Activated CD4-positive, alpha-beta T cell treated with anti-CD3 and anti-CD28 coated beads, Interleukin-10, Interleukin-2, amounts not matched to agents 100 ng/mL and 50 ng/mL, durations not matched to agents 16 hours and 8 hours (primary cell): Measurements from ENCODE around the gene CACNG4.

Experiments
- DNase-seq: peaks from one replicate; pipeline ENCODE4 v3.0.0-alpha.2; 2020

Gene CACNG4

DNA sequence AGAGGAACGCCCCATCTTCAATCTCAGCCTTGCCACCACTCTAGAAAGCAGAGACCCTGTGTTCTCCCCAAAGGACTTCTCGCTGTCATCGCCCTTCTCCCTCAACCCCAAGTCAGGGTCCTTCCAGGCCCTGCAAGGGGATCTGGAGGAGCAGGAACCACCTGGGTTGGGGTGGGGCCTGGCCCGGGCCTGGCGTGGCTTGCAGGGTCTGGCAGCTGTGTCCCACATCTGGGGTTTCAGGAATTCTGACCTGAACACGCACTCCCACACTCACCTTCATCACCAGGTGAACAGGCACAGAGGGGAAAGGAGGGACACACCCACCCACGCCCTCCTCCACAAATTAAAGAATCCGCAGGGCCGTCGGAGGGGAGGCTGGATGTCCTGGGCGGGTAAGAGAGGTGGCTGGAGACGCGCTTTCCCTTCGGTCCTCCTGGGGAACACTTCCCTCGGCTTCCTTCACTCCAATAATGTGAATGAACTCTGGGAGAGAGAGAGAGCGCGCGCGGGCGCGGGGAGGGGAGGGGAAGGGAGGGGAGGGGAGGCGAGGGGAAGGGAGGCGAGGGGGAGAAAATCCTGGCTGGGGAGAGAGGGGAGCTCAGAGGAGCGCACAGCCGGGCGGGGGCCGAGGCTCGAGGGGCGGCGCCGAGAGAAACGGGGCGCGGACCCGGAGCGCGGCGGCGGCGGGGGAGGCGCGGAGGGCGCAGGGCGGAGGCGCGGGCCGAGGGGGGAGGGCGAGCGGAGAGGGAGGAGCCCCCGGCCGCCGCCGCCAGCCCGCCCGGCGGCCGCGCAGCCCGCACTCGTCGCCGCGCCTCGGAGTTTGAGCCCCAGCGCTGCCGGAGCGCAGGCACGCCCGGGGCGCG, at the start of gene CACNG4:
CACNG4 (plus strand) TSS at position 799 of the 863 bp plus-strand sequence. CDS start 205 bp downstream, outside the sequence.
- no peak for DNase-seq

DNA sequence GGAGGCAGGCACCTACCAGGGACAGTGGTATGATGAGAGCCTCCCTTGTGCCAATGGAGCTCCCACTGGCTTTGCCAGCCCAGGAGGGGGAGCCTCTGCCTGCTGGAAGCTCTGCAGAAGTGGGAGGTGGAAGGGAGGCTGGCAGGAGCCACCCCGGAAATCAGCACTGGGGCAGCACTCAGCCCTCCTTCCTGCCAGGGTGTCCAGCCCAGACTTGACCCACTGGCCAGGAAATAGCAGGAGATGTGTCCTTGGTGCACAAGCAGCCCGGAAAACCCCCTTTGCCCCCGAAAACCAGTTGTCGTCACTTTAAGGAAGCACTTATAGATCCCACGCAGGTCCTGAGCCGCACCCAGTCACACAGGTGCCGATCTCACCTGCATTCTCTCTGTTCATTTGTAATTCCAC, 49.3 kb upstream of the CACNG4 start:
- DNase-seq, result no peak

DNA sequence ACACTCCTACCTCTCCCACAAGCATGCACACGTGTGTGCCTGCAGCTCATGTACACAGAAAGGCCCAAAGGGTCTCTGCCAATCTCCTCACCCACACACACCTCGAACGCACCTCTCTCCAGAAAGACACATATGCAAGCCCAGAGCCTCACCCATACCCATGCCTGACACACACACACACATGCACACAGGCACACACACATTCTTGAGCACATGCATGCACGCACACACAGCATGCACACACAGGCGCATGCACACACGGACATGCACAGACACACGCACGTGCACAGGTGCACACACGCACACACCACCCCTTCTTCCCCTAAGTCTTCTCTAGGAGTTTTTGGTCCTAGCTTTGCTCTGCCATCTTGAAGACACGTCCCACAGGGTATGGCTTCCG, 48.7 kb upstream of the CACNG4 start:
- DNase-seq, result no peak

DNA sequence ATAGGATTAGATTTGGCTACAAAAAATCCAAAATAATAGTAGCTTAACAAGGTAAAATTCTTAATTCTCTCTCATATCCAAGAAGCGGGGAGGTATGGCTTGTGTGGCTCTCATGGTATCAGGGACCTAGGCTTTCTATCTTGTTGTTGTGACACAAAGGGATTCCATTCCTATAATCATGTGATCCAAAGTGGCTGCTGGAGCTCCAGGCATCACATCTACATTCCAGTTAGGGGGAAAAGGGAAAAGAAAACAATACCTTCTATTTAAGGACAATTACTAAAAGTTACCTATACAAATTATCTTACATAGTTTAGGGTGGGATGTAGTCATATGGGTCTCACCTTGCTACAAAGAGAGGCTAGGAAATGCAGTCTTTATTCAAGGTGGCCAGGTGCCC, 47.6 kb upstream of the CACNG4 start:
- no peak for DNase-seq

DNA sequence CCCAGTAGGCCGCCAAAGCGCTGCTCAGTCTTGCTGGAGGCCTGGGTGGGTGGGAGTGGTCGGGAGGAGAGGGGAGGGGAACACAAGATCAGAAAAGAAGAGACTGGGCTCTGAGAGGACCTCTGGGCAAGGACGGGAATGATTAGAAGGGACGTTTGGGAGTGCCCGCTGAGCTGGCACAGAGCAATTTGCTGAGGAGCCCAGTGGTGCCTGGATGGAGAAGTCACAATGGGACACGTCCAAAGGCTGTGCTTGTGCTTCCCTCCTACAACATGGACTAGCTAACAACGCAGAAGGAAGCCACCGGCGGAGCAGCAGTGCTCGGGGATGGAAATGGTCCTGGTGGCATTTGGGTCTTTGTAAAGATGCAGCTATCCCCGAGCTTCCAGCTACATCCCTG, 45.6 kb upstream of the CACNG4 start:
- no peak for DNase-seq

DNA sequence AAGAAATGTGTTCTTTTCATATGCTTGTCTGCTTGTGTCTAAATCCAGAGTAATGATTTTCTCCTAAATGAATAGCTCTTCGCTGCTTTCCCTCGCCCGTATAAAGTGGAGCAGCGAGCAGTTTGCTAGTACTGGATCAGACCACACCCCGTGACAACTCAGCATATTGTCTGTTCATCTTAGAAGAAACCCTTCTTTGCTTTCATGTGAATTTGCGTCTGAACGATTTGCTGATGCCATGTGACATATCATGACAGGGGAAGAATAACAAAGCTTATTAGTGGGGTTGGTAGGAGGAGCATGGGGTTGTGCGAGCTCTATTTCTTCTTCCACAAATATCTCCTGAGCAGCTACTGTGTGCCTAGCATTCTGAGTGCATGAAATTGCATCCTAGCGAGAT, 44.1 kb upstream of the CACNG4 start:
- no peak for DNase-seq

DNA sequence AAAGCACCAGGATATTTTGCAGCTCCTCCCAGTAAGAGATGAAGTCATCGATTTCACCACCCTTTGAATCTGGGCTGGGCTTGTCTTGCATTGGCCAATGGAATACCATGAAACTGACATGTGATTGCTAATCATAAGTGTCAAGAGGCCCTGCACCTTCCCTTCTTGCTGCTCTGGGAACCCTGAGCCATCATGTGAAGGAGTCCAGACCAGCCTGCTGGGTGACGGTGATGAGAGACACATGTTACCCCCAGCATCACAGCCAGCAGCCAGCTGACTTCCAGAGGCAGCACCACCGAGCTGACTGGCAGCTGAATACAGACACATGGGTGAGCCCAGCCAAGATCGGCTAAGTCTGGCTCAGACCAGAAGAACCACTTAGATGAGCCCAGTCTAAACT, 43.6 kb upstream of the CACNG4 start:
- DNase-seq, result no peak

DNA sequence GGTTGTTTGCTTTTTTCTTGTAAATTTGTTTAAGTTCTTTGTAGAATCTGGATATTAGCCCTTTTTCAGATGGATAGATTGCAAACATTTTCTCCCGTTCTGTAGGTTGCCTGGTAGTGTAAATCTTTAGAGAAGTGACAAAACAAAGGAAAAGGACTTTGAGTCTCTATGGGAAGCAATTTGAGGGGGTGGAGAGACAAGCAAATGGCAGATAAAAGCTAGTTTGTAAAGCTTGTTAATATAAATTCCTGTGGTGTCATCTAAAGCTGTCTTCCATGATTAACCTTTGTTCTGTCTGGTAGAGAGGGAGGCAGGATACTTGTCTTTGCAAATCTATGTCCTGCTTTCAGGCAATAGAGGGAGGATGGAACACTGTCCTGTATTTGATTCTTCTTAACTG, 40.6 kb upstream of the CACNG4 start:
- no peak for DNase-seq

DNA sequence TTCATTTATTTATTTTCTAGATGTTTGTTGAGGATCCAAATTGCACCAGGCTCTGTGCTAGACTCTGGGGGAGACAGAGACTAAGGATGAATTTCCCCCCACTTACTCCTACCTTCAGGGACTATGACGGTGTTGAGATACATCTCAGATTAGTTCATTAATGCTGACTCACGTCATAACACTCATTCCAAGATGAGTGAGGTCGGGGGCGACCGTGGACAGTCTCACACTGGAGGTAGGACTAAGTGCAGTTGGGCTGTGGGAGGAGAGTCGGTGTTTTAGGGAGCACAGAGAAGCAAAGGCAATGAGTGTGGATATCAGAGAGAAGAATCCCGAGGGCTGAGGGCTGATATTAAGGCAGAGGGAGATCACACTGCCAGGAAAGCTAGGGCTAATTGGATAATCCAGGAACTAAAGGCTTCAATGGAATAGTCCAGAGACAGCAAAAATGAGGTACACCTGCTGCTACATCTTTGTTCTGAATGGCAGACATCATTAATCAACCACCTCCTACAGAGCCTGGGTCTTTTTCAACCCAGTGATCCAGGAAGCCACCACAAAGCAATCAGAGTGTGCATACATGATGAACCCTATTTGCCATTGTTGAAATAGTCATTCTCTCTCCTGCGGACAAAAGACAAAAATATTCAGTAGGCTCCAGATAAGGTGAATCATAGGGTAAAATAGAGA, 38.6 kb upstream of the CACNG4 start:
- DNase-seq, result no peak

DNA sequence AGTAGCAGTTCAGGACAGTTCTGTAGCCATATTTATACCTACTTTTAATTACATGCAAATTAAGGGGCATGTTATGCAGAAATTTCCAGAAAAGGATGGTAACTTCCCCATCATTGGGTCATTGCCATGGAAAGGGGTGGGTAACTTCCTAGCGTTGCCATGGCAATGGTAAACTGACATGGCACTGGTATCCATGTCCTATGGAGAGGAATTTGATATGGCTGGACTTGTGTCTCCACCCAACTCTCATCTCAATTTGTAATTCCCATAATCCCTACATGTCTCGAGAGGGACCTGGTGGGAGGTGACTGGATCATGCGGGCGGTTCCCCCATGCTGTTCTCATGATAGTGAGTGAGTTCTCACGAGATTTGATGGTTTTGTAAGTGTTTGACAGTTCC, 35.6 kb upstream of the CACNG4 start:
- no peak for DNase-seq

DNA sequence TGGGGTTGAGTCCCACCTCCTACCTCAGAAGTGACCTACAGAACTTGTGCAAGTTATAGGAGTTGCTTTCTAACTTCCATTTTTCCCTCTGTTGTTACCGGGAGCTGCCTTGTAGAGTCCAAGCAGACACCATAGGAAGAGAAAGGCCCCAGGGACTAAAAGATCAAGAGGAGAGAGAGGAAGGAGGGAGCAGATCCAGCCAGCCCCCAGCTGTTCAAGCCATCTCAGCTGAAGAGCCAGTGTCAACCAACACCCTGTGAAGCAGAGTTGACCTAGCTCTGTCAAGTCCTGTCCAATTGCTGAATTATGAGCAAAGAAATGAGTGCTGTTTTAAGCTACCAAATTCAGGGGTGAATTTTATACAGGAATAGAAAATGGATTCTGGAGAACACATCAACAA, 34.9 kb upstream of the CACNG4 start:
- DNase-seq, result no peak

DNA sequence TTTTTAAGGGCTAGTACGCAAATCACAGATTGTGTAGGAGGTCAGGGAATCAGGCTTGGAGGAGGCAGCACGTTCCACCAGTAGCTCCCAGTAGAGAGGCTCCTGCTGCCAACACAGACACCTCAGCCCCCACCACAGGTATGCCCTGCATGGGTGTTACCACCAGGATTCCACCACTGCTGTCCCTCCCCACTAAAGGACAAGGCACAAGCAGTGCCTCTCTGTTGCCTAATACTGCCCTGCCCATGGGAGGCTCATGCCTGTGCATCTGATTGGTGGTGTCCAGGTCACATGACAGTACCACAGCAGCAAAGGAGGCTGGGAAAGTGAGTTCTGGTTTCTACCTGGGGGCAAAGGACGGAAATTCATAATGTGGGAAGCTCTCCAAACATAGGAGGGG, 33.6 kb upstream of the CACNG4 start:
- DNase-seq, result no peak

DNA sequence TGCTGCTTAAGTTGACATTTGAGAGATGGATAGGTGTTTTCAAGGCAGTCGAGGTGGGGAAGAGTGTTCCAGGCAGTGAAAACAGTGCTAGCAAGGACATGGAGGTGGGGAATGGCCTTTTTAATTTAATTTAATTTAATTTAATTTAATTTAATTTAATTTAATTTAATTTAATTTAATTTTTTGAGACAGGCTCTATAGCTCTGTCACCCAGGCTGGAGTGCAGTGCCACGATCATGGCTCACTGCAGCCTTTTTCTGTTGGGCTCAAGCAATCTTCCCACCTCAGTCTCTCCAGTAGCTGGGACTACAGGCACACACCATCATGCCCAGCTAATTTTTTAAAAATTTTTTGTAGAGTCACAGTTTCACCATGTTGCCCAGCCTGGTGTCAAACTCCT, 32.2 kb upstream of the CACNG4 start:
- DNase-seq, result no peak

DNA sequence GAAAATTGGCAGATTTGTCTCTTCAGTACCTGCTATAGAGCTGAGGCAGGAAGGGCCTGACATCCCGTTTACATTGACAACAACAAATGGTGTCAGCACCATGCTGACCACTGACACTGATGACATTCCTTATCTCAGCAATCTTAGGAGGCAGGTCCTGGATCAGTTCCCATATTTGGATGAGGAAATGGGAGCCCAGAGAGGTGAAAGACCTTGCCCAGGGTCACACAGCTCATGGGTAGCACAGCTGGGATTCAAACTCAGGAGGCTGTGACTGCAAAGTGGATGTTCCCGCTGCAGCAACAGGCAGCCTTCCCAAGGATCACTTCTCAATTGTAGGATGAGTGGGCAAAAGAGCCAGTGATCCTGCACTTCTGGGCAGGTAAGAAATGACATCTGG, 30.5 kb upstream of the CACNG4 start:
- no peak for DNase-seq

DNA sequence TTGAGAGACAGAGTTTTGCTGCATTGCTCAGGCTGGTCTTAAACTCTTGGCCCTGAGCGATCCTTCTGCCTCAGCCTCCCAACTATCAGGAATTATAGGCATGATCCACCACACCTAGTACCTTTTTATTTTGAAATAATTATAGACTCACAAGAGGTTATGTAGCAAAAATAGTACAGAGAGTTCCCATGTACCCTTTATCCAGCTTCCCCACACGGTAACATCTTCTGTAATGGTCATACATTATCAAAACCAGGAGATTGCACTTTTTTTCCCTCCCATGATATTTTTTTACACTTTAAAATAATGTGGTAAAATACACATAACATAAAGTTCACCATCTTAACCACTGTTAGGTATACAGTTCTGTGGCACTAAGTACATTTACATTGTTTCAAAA, 28.8 kb upstream of the CACNG4 start:
- no peak for DNase-seq

DNA sequence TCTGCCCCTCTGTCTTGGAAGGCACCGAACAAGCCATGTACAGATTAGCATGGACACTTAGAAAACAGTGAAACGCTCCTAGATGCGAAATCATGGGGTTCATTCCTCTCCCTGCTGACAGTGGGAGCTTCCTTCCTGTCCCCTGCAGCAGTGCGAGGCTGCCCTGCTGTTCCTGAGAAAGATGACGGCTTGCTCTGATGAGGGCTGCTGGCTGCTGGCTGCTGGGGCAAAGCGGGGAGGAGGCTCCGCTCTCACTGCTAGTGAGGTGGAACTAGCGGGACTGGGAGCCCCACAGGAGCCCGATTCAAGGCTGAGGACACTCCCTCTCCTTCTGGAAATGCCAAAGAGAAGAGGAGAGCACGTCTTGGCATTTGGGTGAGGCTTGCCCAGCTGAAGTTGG, 25.9 kb upstream of the CACNG4 start:
- no peak for DNase-seq

DNA sequence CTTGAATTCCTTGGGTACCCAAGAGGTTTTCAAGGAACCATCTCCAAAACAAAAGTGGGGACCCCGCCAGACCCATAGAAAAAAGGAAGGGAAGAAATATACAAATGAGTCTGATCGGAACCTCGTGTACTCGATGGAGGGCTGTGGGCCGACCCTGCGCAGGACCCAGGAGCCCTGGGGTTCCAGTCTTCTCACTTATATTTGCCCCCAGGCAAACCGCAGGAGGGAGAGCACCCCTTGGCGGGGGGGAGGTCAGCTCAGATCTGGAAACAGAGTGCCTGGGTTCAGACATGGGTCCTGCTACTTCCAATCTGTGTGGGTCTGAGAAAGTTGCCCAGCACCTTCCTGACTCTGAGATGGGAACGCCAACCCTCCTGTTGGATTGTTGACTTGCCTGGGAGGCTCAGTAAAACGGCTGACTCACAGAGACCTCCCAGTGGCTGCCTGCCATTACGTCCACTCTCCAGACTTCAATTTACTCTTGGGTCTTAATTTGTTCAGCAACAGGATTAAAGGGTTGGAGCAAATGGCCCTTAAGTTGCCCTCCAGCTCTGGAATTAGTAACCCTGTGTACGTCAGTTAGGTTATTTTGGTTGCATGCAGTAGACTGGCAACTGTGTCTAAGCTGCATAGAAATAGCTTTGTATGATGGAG, 24.9 kb upstream of the CACNG4 start:
- DNase-seq, result no peak

DNA sequence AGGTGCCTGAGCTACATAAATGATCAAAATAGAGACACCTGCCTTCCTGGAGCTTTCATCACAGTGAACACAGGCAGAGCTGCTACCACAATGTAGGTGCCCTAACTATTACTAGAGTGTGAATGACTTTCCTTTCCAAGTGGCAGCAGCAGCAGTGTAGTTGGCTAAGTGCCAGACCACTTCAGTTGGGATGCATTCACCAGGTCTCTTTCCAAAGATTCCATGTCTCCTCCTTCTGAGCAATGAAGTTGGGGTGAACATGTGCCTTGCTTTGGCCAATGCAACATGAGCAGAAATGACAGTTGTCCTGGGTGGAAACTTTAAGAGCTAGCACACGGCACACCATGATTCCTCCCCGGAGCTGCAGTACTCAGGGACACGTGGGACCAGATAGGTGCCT, 23.3 kb upstream of the CACNG4 start:
- no peak for DNase-seq

DNA sequence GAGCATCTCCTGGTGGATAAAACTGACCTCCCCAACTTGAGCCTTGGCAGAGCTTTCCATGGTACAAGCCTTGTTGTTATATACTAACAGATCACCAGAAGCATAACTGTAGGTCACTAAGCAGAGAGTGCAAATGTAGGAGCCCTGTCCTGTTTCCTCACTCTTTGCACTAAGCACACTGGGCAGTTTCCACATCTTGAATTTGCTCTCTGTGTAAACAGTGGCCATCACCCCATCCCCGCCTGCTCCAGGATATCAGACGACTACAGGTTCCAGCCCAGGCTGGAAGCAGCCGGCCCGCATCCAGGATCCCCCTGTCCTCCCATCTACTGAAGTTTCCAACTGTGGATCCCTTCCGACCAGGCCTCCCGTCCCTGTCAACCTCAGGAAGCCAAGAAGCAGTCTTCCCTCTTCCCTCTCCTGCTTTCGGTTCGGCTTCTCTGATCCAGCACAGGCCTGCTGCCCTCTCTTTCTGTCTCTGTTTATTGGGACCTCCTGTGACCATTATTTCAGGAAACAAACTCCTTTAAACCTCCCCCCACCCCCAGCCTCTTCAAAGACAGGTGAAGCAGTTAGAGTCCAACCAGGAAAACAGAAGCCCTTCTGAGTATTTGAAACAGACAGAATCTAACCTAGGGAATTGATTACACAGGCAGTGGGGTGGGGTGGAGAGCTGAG, 22.6 kb upstream of the CACNG4 start:
- DNase-seq, result no peak

DNA sequence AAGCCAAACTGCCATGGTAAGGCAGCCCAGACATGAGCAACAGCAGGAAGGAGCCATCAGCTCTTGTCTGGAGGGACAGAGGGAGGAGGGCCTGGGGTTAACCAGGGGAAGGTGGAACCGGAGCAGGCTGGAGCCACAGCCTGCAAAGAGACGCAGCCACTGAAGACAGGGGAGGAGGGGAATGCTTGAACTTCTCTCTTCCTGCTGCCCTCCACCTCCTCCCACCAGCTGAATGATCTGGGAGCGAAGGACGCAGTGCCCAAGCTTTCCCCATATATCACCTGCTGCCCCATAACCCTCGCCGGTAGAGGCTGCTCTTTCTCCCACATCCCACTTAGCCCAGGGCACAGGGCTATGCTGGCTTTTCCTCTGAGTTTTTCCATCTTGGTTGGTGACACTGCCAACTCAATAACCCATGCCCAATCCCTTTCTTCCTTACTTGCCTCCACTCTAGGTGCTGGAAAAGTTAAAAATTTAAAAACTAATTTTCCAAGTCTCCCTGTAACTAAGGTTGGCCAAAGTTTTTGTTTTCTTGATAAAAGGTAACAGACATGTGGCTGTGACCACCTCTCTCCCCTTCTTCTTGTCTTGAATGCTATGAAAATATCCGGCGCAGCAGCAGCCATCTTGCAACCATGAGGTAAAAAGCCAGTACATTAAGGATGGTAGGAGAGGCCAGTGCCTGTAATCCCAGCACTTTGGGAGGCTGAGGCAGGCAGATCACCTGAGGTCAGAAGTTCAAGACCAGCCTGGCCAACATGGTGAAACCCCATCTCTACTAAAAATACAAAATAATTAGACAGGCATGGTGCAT, 21.8 kb upstream of the CACNG4 start:
- no peak for DNase-seq

DNA sequence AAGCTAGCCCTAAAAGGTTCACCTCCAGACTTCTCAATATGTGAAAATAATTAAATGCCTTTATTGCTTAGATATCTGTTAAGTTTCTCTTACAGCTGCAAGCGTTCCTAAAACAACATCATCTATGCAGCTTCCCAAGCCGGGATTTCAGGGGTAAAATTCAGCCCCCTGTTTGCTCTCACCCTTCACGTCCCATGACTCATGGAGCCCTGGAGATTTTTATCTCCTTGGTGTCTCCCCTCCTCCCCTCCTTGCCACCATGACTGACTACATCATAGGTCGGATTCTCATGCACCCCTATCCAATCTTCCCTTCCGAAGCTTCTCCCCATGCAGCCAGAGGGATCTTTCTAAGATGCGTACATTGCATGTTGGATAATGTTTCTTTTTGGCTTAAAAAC, 21.0 kb upstream of the CACNG4 start:
- DNase-seq, result no peak

DNA sequence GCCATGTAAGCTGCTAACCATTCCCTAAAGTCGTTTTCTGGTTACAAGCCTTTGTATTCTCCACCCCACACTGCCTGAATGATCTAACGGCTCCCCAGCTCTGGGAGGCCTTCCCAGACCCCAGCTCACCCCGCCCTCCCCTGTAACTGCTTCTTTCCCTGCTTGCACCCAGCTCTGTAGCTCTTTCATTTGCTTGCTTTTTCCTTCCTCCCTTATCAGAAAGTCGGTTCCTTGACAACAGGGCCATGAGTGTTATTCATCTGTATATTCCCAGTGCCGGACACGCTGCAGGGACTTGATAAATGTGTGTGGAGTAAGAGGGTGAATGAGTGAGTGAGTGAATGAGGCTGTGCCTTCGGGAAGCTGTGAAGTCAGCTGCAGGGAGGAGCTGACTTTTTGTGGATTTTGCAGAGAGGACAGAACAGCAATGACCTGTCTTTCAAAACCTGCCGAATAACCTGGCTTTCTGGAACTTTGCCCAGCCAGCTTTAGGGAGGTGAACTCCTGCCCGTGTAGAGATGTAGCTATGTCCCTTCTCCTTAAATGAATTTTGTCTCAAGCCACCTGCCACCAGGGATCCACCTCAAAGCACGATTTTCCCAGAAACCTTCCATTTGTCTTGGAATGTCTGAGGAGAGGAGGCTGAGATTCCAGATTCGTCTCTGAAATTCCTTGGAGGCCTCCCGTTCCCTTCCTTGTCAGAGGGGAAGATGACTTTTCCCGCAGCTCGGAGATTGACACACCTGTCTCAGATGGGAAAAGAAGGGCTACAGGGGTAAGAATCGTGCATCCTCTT, 20.0 kb upstream of the CACNG4 start:
- DNase-seq, result no peak
